Nephron (organoid): ENCODE measurements around the gene SFR1.
"Not testable (repeated sequence)": the region's sequence is repeated elsewhere in the genome, so short reads cannot be mapped to it uniquely, and the experiment has no call there.

Source experiments
- H3K27ac Mint-ChIP-seq, 3 experiments: 2 replicates each; pipeline ENCODE4 v1.8.0; 2020; ENCODE audit warnings: mixed read lengths in 3 of 3, mild to moderate bottlenecking in 2 of 3, moderate library complexity in 1 of 3
- H3K27me3 Mint-ChIP-seq: 2 replicates; pipeline ENCODE4 v1.8.0; 2021; ENCODE audit warnings: low read depth, mild to moderate bottlenecking, moderate library complexity, mixed read lengths
- H3K36me3 Mint-ChIP-seq: 2 replicates; pipeline ENCODE4 v1.8.0; 2020; ENCODE audit warnings: low read depth, mixed read lengths
- H3K4me1 Mint-ChIP-seq: 2 replicates; pipeline ENCODE4 v1.8.0; 2020; ENCODE audit warnings: mixed read lengths
- H3K4me3 Mint-ChIP-seq, 3 experiments: 2 replicates each; pipeline ENCODE4 v1.8.0; 2020; ENCODE audit warnings: mild to moderate bottlenecking in 3 of 3, mixed read lengths in 3 of 3, moderate library complexity in 2 of 3
- H3K9me3 Mint-ChIP-seq: 2 replicates; pipeline ENCODE4 v1.8.0; 2020; ENCODE audit warnings: mixed read lengths
- TF ChIP-seq, protein P1 (sequence below), 3 experiments: fragments of 200-600 bp; sonication (generic); IDR thresholded peaks; one replicate each; pipeline ENCODE4 v1.5.0; 2021; ENCODE audit warnings: antibody characterized with exemption in 3 of 3; ENCODE audit not compliant: unreplicated experiment in 3 of 3

Gene SFR1

DNA sequence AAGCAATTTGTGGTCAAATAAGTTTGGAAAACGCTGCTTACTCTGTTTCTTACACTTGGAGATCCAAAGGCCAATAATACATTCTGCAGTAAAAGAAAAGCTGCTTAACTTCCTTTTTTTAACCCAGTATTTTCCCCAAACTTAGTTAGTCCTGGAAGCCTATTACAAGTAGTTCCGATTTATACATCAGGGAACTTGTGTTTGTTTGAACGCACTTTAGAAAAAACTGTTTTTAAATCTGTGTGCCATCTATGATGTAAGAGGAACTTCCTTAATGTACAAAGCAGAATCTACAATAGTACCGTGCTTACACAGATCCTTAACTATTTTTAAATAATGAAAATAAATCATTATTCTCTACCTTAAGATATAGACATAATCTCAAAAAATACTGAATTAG, 23.0 kb downstream of the SFR1 start:
- Mint-ChIP-seq H3K9me3 (no peaks in the 10 kb centered on the region), H3K4me1 (no peaks in the 10 kb centered on the region), H3K27ac (no peak overlapping the region), H3K27me3 (no peaks in the 10 kb centered on the region), H3K4me3 (no peak overlapping the region), H3K36me3 (no peaks in the 10 kb centered on the region)
- TF ChIP-seq, protein P1, sequence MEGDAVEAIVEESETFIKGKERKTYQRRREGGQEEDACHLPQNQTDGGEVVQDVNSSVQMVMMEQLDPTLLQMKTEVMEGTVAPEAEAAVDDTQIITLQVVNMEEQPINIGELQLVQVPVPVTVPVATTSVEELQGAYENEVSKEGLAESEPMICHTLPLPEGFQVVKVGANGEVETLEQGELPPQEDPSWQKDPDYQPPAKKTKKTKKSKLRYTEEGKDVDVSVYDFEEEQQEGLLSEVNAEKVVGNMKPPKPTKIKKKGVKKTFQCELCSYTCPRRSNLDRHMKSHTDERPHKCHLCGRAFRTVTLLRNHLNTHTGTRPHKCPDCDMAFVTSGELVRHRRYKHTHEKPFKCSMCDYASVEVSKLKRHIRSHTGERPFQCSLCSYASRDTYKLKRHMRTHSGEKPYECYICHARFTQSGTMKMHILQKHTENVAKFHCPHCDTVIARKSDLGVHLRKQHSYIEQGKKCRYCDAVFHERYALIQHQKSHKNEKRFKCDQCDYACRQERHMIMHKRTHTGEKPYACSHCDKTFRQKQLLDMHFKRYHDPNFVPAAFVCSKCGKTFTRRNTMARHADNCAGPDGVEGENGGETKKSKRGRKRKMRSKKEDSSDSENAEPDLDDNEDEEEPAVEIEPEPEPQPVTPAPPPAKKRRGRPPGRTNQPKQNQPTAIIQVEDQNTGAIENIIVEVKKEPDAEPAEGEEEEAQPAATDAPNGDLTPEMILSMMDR (IDR thresholded peaks at IDR 0.05; ENCODE audit: unreplicated experiment in 3 of 3) = no peak

DNA sequence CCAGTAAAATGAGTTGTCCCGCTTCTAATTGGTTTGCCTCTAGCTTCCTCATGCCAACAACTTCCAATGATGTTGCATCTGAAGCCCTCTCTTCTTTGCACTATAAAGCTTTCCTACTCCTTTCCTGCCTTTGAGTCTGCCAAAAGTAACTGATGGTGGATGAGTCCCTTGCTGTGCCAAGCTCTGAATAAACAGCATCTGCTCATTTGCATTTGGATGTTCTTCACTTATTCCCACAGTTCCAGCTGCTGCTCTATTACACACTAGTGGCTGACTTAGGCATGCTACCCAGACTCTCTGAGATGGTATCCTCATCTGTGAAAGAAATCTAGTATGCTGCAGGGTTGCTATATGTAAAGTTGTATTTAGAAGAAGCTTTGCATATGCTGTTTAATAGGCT, 24.9 kb downstream of the SFR1 start:
- Mint-ChIP-seq H3K27me3 (no peaks in the 10 kb centered on the region), H3K9me3 (peaks cover 9% of the 10 kb centered on the region), H3K4me1 (no peaks in the 10 kb centered on the region), H3K27ac (no peak overlapping the region), H3K36me3 (peaks cover 3% of the 10 kb centered on the region), H3K4me3 (no peak overlapping the region)
- TF ChIP-seq, protein P1 (IDR thresholded peaks at IDR 0.05; ENCODE audit: unreplicated experiment in 3 of 3) = no peak

DNA sequence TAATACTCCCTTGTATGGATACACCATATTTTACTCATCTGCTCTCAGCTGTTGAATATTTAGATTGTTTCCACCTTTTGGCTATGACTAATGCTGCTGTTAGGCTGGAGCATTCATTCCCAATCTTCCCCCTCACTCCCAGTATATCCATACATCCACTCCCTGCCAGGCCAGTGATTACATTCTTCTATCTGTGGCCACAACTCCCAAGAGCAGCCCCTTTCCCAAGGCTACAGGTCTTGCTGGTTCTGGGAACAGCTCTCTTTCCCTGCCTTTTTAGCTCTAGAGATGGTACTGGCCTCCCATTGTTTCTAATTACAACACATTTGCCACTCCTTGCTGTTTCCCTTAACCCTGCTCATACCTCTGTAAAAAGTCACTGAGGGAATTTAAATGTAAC, 28.2 kb downstream of the SFR1 start:
- Mint-ChIP-seq H3K27me3 (no peaks in the 10 kb centered on the region), H3K9me3 (peaks cover 26% of the 10 kb centered on the region), H3K4me3 (no peak overlapping the region), H3K27ac (no peak overlapping the region), H3K4me1 (no peaks in the 10 kb centered on the region), H3K36me3 (peaks cover 11% of the 10 kb centered on the region)
- TF ChIP-seq, protein P1 (IDR thresholded peaks at IDR 0.05; ENCODE audit: unreplicated experiment in 3 of 3) = no peak

DNA sequence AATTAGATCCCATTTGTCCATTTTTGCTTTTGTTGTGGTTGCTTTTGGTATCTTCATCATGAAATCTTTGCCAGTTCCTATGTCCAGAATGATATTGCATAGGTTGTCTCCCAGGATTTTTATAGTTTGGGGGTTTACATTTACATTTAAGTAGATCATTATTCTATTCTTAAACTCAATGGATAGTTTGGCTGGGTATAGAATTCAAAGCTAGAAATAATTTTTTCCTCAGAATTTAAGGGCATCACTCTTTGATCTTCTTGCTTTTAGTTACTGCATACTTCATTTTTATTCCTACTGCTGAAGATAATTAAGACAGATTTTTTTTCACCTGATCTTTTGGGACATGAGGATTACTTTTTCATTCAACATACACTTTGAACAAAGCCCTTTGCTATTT, 29.8 kb downstream of the SFR1 start:
- Mint-ChIP-seq H3K27me3 (peaks cover 9% of the 10 kb centered on the region), H3K27ac (no peak overlapping the region), H3K9me3 (peaks cover 29% of the 10 kb centered on the region), H3K4me3 (no peak overlapping the region), H3K4me1 (no peaks in the 10 kb centered on the region), H3K36me3 (peaks cover 11% of the 10 kb centered on the region)
- TF ChIP-seq, protein P1 (IDR thresholded peaks at IDR 0.05; ENCODE audit: unreplicated experiment in 3 of 3) = no peak

DNA sequence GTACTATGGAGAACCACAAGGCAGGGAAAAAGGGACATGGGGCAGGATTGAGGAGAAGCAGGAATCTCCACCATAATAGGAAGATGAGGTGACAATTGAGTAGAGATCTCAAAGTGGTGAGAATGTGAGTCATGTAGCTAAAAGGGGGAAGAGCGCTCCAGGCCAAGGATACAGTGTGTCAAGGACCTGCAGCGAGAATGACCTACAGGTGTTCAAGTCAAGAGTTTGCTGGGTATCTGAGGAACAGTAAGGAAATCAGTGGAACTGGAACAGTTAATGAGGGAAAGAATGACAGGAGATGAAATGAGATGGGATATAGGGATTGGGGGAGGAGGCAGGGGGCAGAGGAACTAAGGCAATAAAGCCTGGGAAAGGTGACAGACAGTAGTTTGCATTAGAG, 33.6 kb downstream of the SFR1 start:
- Mint-ChIP-seq H3K27me3 (peaks cover 9% of the 10 kb centered on the region), H3K27ac (no peak overlapping the region), H3K4me3 (no peak overlapping the region), H3K36me3 (peaks cover 11% of the 10 kb centered on the region), H3K4me1 (no peaks in the 10 kb centered on the region), H3K9me3 (peaks cover 29% of the 10 kb centered on the region)
- TF ChIP-seq, protein P1 (IDR thresholded peaks at IDR 0.05; ENCODE audit: unreplicated experiment in 3 of 3) = no peak

DNA sequence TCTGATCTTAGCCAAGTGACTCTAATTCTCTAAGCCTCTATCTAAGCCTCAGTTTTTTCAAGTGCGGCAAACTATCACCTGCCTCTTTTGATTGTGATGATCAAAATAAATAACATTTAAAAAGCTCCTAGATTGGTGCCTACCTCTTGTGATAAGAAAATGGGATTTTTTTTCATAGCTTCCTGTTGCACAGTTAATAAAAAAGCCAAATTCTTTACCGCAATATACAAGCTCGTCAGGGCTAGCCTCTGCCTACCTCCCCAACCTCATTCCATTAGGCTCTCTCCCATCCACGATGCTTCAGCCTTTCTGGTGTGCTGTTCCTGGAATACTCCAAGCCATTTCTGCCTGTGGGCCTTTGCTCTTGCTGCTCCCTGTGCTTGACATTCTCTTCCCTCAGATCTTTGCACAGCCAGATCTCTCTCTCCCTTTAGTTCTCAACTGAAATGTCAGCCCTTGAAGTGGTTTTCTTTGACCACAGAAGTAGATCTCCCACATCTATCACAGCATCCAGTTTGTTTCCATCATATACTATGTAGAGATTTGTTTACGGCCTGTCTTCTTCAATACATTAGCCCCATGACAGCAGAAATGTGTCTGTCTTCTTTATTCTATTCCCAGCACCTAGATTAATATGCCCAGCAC, 48.8 kb downstream of the SFR1 start:
- TF ChIP-seq, protein P1 (IDR thresholded peaks at IDR 0.05; ENCODE audit: unreplicated experiment in 3 of 3) = no peak
- Mint-ChIP-seq H3K36me3 (peaks cover 14% of the 10 kb centered on the region), H3K4me3 (no peak overlapping the region), H3K9me3 (peaks cover 10% of the 10 kb centered on the region), H3K27ac (no peak overlapping the region), H3K27me3 (no peaks in the 10 kb centered on the region), H3K4me1 (peaks cover 5% of the 10 kb centered on the region)

DNA sequence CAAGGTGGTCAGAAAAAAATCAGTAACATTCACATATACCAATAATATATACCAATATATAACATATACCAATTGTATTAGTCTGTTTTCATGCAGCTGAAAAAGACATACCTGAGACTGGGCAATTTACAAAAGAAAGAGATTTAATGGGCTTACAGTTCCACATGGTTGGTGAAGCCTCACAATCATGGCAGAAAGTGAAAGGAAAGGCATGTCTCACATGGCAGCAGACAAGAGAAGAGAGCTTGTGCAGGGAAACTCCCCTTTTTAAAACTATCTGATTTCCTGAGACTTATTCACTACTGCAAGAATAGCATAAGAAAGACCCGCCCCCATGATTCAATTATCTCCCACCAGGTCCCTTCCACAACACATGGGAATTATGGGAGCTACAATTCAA, 52.2 kb downstream of the SFR1 start:
- H3K27ac Mint-ChIP-seq, H3K27me3 Mint-ChIP-seq, H3K4me1 Mint-ChIP-seq, H3K4me3 Mint-ChIP-seq: not testable (repeated sequence)
- Mint-ChIP-seq H3K36me3 (peaks cover 14% of the 10 kb centered on the region), H3K9me3 (peaks cover 13% of the 10 kb centered on the region)
